HepG2 (cell line): ENCODE measurements around the gene SYNGAP1. TPM values are rescaled to one million over a fixed set of nuclear protein-coding genes. Genes with fewer than 3 reads are reported as not detected.

Experiments used
- ARHGAP35 ChIP-seq: sonication (generic); formaldehyde crosslinking; IDR thresholded peaks from 2 replicates; pipeline ENCODE4 v1.9.0; 2022; ENCODE audit warnings: mild to moderate bottlenecking, inconsistent platforms, moderate library complexity, missing genetic modification reagents, borderline replicate concordance
- ARNT ChIP-seq: fragments of 450-650 bp; IDR thresholded peaks from 2 replicates; pipeline ENCODE4 v1.6.1; 2017
- EHMT2 ChIP-seq: fragments of 200-600 bp; sonication (generic); IDR thresholded peaks from 2 replicates; pipeline ENCODE4 v1.7.0; 2017; ENCODE audit warnings: antibody characterized with exemption, low read depth, low read length, borderline replicate concordance
- FOXC1 ChIP-seq: sonication (generic); formaldehyde crosslinking; IDR thresholded peaks from 2 replicates; pipeline ENCODE4 v1.8.0; 2022; ENCODE audit warnings: mild to moderate bottlenecking, missing genetic modification reagents, borderline replicate concordance
- HOXA9 ChIP-seq: sonication (generic); formaldehyde crosslinking; IDR thresholded peaks from 2 replicates; pipeline ENCODE4 v1.8.1; 2022; ENCODE audit warnings: missing genetic modification reagents, mild to moderate bottlenecking, moderate library complexity, borderline replicate concordance
- KAT7 ChIP-seq: IDR thresholded peaks from 2 replicates; pipeline ENCODE4 v1.6.1; 2018; ENCODE audit warnings: borderline replicate concordance, missing compliant biosample characterization
- MEIS1 ChIP-seq: sonication (generic); formaldehyde crosslinking; IDR thresholded peaks from 2 replicates; pipeline ENCODE4 v1.9.0; 2021; ENCODE audit warnings: mild to moderate bottlenecking, missing genetic modification reagents, moderate library complexity, borderline replicate concordance
- NCOA5 ChIP-seq: sonication (generic); formaldehyde crosslinking; IDR thresholded peaks from 2 replicates; pipeline ENCODE4 v1.4.0; 2020; ENCODE audit warnings: missing genetic modification reagents
- NFE2L2 ChIP-seq: fragments of 150-350 bp; IDR thresholded peaks from 2 replicates; pipeline ENCODE4 v1.6.1; 2014; ENCODE audit warnings: low read length
- PCBP1 ChIP-seq: fragments of 200-400 bp; formaldehyde crosslinking; IDR thresholded peaks from 2 replicates; pipeline ENCODE4 v1.6.1; 2017; ENCODE audit warnings: mild to moderate bottlenecking, low read depth, low read length, borderline replicate concordance
- PITX1 ChIP-seq: sonication (generic); formaldehyde crosslinking; IDR thresholded peaks from 2 replicates; pipeline ENCODE4 v1.5.1; 2020; ENCODE audit warnings: mild to moderate bottlenecking, missing genetic modification reagents
- POLR2AphosphoS5 ChIP-seq: IDR thresholded peaks from 2 replicates; pipeline ENCODE4 v1.6.1; 2012; ENCODE audit warnings: low read depth, low read length
- SMAD1 ChIP-seq: sonication (generic); formaldehyde crosslinking; IDR thresholded peaks from 2 replicates; pipeline ENCODE4 v1.4.0; 2020; ENCODE audit warnings: missing genetic modification reagents, low read depth, mild to moderate bottlenecking, borderline replicate concordance
- SNRNP70 ChIP-seq: fragments of 200-400 bp; formaldehyde crosslinking; IDR thresholded peaks from 2 replicates; pipeline ENCODE4 v1.6.1; 2017; ENCODE audit warnings: mild to moderate bottlenecking, low read depth, low read length, moderate library complexity
- SUZ12 ChIP-seq: fragments of 150-350 bp; IDR thresholded peaks from 2 replicates; pipeline ENCODE4 v1.6.1; 2014; ENCODE audit warnings: low read depth, low read length
- TBX2 ChIP-seq: sonication (generic); formaldehyde crosslinking; IDR thresholded peaks from 2 replicates; pipeline ENCODE4 v1.5.0; 2020; ENCODE audit warnings: missing genetic modification reagents, mild to moderate bottlenecking, borderline replicate concordance
- TFDP2 ChIP-seq: sonication (generic); formaldehyde crosslinking; IDR thresholded peaks from 2 replicates; pipeline ENCODE4 v1.4.0; 2020; ENCODE audit warnings: missing genetic modification reagents
- THAP11 ChIP-seq: IDR thresholded peaks from 2 replicates; pipeline ENCODE4 v1.6.1; 2016; ENCODE audit warnings: missing biosample characterization, missing genetic modification reagents
- ZBTB43 ChIP-seq: sonication (generic); formaldehyde crosslinking; conservative IDR thresholded peaks from 2 replicates; pipeline ENCODE4 v1.4.0; 2020; ENCODE audit warnings: missing genetic modification reagents
- ZNF10 ChIP-seq: sonication (generic); formaldehyde crosslinking; IDR thresholded peaks from 2 replicates; pipeline ENCODE4 v1.4.0; 2020; ENCODE audit warnings: mild to moderate bottlenecking, low read depth, missing genetic modification reagents, borderline replicate concordance
- ZNF225 ChIP-seq: sonication (generic); formaldehyde crosslinking; IDR thresholded peaks from 2 replicates; pipeline ENCODE4 v1.4.0; 2020; ENCODE audit warnings: mild to moderate bottlenecking, missing genetic modification reagents
- ZNF260 ChIP-seq: sonication (generic); formaldehyde crosslinking; IDR thresholded peaks from 2 replicates; pipeline ENCODE4 v1.4.0; 2020; ENCODE audit warnings: missing genetic modification reagents, low read depth, mild to moderate bottlenecking, borderline replicate concordance
- ZNF598 ChIP-seq: sonication (generic); formaldehyde crosslinking; IDR thresholded peaks from 2 replicates; pipeline ENCODE4 v1.5.1; 2020; ENCODE audit warnings: mild to moderate bottlenecking, missing genetic modification reagents, borderline replicate concordance
- ZNF629 ChIP-seq: sonication (generic); formaldehyde crosslinking; conservative IDR thresholded peaks from 2 replicates; pipeline ENCODE4 v1.5.0; 2020; ENCODE audit warnings: missing genetic modification reagents
- ZNF766 ChIP-seq: sonication (generic); formaldehyde crosslinking; IDR thresholded peaks from 2 replicates; pipeline ENCODE4 v1.5.0; 2020; ENCODE audit warnings: missing genetic modification reagents, borderline replicate concordance
- ZNF768 ChIP-seq: sonication (generic); formaldehyde crosslinking; IDR thresholded peaks from 2 replicates; pipeline ENCODE4 v1.4.0; 2020; ENCODE audit warnings: missing genetic modification reagents
- ZNF782 ChIP-seq: sonication (generic); formaldehyde crosslinking; IDR thresholded peaks from 2 replicates; pipeline ENCODE4 v1.4.0; 2020; ENCODE audit warnings: missing genetic modification reagents, mild to moderate bottlenecking, borderline replicate concordance
- polyA plus RNA-seq, 8 experiments: library from polyadenylated mRNA; depleted of rRNA in 3 of 8; stranded (reverse) in 7 of 8; unstranded in 1 of 8; fragments of >200 nt; fragmentation: Illumina TruSeq in 4 of 8; extraction: Trizol in 4 of 8; gene quantifications; 2 replicates each; pipeline versions ENCODE4 v1.2.1 to v1.2.3, GENCODE V29; 2011 to 2016; ENCODE audit warnings: low read depth in 4 of 8, missing spikeins in 1 of 8, mixed read lengths in 1 of 8; ENCODE audit not compliant: insufficient read depth in 1 of 8
- total RNA-seq, 5 experiments: library from RNA; depleted of rRNA; stranded (reverse); fragments of >200 nt; fragmentation: Illumina TruSeq; extraction: Trizol; gene quantifications; 2 replicates each; pipeline ENCODE4 v1.2.3, GENCODE V29; 2016; ENCODE audit warnings: low read depth in 1 of 5
- TF ChIP-seq, protein P1 (sequence below): sonication (generic); formaldehyde crosslinking; IDR thresholded peaks from 2 replicates; pipeline ENCODE4 v1.8.0; 2022; ENCODE audit warnings: mild to moderate bottlenecking, missing genetic modification reagents, moderate library complexity

The SYNGAP1 gene
- total and polyA plus RNA-seq, 2 of the 13 experiments (the other 11 are each of a cell fraction or from before 2014, with no cell fraction given): 0.75 to 1.1 TPM

- TF ChIP-seq THAP11 (CRISPR knock-in tag) (peak; percentile 89), ZNF782 (CRISPR knock-in tag) (peak; percentile 87; the same call in 1 of the 2 replicates), TFDP2 (CRISPR knock-in tag) (peak; percentile 98), SMAD1 (CRISPR knock-in tag) (peak; percentile 89; the same call in 1 of the 2 replicates), PITX1 (CRISPR knock-in tag) (peak; percentile 73), HOXA9 (CRISPR knock-in tag) (peak; percentile 99), NFE2L2 (no peak), KAT7 (peak; percentile 85; the same call in 1 of the 2 replicates), ARHGAP35 (CRISPR knock-in tag) (peak; percentile 97), ZNF629 (0 out of 2 replicates have a peak, but pooled peaks have one; percentile 37), POLR2AphosphoS5 (peak; percentile 81), ARNT (no peak), ZBTB43 (CRISPR knock-in tag) (peak; percentile 93), SUZ12 (no peak), ZNF766 (peak; percentile 95), PCBP1 (peak; percentile 85; the same call in 1 of the 2 replicates), NCOA5 (CRISPR knock-in tag) (0 out of 2 replicates have a peak, but pooled peaks have one; percentile 58), ZNF598 (CRISPR knock-in tag) (no peak), SNRNP70 (no peak), ZNF260 (CRISPR knock-in tag) (no peak), TBX2 (CRISPR knock-in tag) (peak; percentile 95), ZNF10 (CRISPR knock-in tag) (no peak), FOXC1 (CRISPR knock-in tag) (peak; percentile 98), ZNF768 (CRISPR knock-in tag) (peak; percentile 48), EHMT2 (no peak), MEIS1 (CRISPR knock-in tag) (peak; percentile 87; the same call in 1 of the 2 replicates), ZNF225 (CRISPR knock-in tag) (peak; percentile 51; the same call in 1 of the 2 replicates)
- TF ChIP-seq, protein P1, sequence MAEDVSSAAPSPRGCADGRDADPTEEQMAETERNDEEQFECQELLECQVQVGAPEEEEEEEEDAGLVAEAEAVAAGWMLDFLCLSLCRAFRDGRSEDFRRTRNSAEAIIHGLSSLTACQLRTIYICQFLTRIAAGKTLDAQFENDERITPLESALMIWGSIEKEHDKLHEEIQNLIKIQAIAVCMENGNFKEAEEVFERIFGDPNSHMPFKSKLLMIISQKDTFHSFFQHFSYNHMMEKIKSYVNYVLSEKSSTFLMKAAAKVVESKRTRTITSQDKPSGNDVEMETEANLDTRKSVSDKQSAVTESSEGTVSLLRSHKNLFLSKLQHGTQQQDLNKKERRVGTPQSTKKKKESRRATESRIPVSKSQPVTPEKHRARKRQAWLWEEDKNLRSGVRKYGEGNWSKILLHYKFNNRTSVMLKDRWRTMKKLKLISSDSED (CRISPR knock-in tag): no peak
Measured at GRCh38 chr6:33410050-33410710, 9.7 kb upstream of the SYNGAP1 start (continued).
